ENCODE measurements around the gene CDKN2C.
"Not testable (repeated sequence)": the region's sequence is repeated elsewhere in the genome, so short reads cannot be mapped to it uniquely, and the experiment has no call there.

CDKN2C gene

GRCh38 chr1:50981741-50982140, 11.7 kb downstream of the CDKN2C start:
- no peak for DNase-seq

DNA sequence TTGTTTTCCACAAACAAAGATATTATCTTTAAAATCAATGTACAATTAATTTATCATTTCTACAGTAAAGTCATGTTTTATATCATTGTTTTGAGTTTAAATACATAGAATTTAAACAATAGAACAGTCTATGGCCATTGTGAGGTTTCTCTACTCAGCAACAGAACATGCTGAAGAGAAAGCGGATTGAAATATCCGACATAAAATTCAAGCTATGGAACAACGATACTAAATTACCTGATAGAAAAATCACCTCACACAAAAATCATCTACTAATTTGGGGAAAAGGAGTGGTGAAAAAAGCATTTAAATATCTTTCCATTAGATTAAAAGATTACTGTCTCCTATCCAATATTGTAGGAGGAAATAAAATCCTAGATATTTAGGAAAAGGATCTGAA, 12.6 kb downstream of the CDKN2C start:
- DNase-seq = no peak

DNA sequence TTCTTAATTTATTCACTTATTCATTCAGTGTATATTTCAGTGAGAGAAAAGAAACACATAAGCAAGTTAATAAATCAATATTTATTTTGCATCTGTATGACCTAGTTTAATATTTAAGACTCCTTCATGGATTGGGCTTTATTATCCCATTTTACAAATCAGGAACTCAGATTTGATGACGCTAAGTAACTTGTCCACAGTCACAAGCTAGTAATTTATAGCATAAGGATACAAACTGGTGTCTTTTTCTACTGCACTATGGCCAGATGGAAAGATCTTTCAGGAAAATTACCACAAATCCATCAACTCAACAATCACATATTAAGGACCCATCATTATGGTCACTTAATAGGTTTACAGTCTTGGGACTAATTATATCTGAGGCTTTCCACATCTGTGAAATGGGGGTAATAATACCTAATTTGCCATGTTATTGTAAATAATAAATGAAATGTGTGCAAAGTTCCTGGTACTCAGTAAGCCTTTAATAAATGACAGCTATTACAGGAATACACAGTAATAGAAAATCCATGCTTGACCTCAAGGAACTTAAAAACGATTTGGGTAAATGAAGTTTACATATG, 13.3 kb downstream of the CDKN2C start:
- DNase-seq = no peak

GRCh38 chr1:50985094-50985493, 15.0 kb downstream of the CDKN2C start:
- DNase-seq = no peak

DNA sequence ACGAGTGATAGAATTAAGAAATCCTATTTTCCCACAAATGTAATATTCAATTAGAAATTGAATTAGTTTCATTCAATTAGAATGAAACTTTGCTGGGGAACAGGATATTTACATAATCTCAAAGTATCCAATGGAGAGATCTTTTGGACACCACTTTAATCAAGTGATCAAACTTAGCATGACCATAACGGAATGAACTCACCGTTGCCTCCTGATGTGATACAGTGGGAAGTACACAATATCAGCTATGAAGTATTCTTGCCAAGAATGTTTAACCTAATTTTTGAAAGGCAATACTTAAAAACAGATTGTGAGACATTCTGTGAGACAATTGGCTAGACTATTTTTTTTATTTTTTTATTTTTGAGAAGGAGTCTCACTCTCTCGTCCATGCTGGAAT, 16.6 kb downstream of the CDKN2C start:
- DNase-seq = no peak

- DNase-seq = no peak
Measured at GRCh38 chr1:50989694-50990093, 19.6 kb downstream of the CDKN2C start.

- no peak for DNase-seq
Measured at GRCh38 chr1:50992532-50993318, 22.7 kb downstream of the CDKN2C start.

GRCh38 chr1:50993645-50994044, 23.6 kb downstream of the CDKN2C start:
- DNase-seq = no peak

GRCh38 chr1:50994997-50995396, 25.0 kb downstream of the CDKN2C start:
- no peak for DNase-seq

- DNase-seq = no peak
Measured at GRCh38 chr1:50995651-50996050, 25.6 kb downstream of the CDKN2C start.

- DNase-seq = no peak
Measured at GRCh38 chr1:50996083-50996482, 26.0 kb downstream of the CDKN2C start.

GRCh38 chr1:50999375-50999774, 29.3 kb downstream of the CDKN2C start:
- DNase-seq = not testable (repeated sequence)

DNA sequence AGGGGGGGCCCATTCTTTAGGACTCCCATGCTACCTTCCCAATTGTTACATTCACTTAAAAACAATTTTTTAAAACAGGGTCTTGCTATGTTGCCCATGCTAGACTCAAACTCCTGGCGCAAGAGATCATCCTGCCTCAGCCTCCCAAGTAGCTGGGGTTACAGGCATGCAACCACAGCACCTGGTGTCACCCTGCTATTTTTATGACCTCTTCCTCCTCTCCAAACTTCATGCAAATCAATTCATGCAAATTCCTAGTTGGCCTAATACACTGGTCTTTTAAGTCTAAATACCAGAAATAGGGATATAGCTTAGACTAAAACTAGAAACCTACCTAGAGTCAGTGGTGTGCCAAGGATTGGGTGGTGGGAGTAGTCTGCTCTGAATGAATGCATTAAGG, 30.1 kb downstream of the CDKN2C start:
- no peak for DNase-seq

DNA sequence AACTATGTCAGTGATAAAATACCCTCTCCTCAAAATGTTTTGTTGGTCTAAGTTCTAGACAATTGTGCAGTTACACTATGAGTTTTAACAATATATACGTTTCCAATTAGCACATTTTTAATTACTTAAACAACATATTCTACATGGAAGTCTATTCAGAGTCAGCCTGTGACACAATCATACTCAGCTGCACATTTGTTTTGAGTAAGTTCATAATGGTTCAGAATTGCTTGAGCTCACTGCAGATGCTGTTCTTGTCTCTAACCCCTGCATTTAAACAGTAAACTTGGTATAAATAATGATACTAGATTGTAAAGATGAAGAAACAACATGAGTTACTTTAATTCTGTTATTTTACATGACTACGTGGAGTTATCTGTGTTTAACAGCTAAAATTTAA, 30.6 kb downstream of the CDKN2C start:
- DNase-seq = no peak

GRCh38 chr1:51002516-51002915, 32.5 kb downstream of the CDKN2C start:
- no peak for DNase-seq

DNA sequence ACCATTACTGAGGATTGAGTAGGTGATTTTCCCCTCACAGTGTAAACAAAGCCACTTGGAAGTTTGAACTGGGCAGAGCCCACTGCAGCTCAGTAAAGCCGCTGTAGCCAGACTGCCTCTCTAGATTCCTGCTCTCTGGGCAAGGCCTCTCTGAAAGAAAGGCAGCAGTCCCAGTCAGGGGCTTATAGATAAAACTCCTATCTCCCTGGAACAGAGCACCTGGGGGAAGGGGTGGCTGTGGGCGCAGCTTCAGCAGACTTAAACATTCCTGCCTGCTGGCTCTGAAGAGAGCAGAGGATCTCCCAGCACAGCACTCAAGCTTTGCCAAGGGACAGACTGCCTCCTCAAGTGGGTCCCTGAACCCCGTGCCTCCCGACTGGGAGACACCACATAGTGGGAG, 35.5 kb downstream of the CDKN2C start:
- not testable (repeated sequence) for DNase-seq

DNA sequence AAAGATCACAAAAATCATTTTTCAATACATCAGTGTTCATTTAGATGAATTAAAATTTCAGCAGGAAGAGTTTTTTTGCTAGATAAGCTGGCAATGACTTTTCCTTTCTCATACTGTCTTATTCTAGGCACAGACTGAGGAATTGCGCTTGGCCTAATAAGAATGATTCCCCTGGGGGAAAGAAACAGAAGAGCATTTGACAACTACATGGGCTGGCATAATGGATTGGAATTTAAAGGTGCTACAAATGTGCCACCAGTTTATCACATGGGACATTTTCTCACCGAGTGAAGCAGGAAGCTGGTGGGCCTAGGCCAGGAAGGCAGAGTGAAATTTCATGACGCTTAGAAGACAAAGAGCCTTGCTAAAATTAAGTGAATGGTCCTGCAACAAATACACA, 39.3 kb downstream of the CDKN2C start:
- DNase-seq = no peak

GRCh38 chr1:51014878-51015277, 44.8 kb downstream of the CDKN2C start:
- no peak for DNase-seq

GRCh38 chr1:51019811-51020210, 49.8 kb downstream of the CDKN2C start:
- no peak for DNase-seq
